A673 (cell line): ENCODE measurements around the gene AGO3. TPM values are rescaled to one million over a fixed set of nuclear protein-coding genes. Genes with fewer than 3 reads are reported as not detected.
A peak's percentile ranks its signal among the peaks of the same experiment; 100 is the strongest.

Source experiments
- BruUV-seq: library from RNA; stranded (reverse); fragments of 400-500 nt; replicated peaks from 2 replicates; lab custom pipeline; 2021; lab: Mats Ljungman, UMichigan
- CTCF ChIA-PET: fragments of 300-600 bp; sonication (Branson Sonifier 250); formaldehyde crosslinking; loops from one replicate; lab custom pipeline; 2022; ENCODE audit warnings: antibody characterized with exemption; lab: Charles Lee
- POLR2A ChIA-PET: fragments of 300-600 bp; sonication (Branson Sonifier 250); formaldehyde crosslinking; loops from one replicate; lab custom pipeline; 2022; ENCODE audit warnings: antibody characterized with exemption; ENCODE audit not compliant: low non-redundant PET; lab: Charles Lee
- DNase-seq: peaks from one replicate; pipeline ENCODE4 v3.0.0-alpha.2; 2015; ENCODE audit warnings: low spot score
- H3K27ac ChIP-seq: fragments of 200-600 bp; sonication (generic); 2 replicates; pipeline ENCODE4 v1.5.1; 2016; ENCODE audit warnings: mixed run types, low read depth, mild to moderate bottlenecking, mixed read lengths, antibody characterized with exemption, low read length; ENCODE audit not compliant: poor library complexity, severe bottlenecking
- H3K27me3 ChIP-seq: fragments of 200-600 bp; sonication (generic); replicated peaks from 2 replicates; pipeline ENCODE4 v1.6.1; 2017; ENCODE audit warnings: mixed run types, low read depth, mild to moderate bottlenecking, mixed read lengths, antibody characterized with exemption, low read length; ENCODE audit not compliant: insufficient read depth, poor library complexity
- H3K36me3 ChIP-seq: fragments of 200-600 bp; sonication (generic); 2 replicates; pipeline ENCODE4 v1.6.1; 2016; ENCODE audit warnings: mixed run types, mild to moderate bottlenecking, mixed read lengths, antibody characterized with exemption, low read length; ENCODE audit not compliant: insufficient read depth, poor library complexity, severe bottlenecking
- H3K4me1 ChIP-seq: fragments of 200-600 bp; sonication (generic); 2 replicates; pipeline ENCODE4 v1.6.1; 2017; ENCODE audit warnings: mixed run types, mild to moderate bottlenecking, mixed read lengths, antibody characterized with exemption, low read length; ENCODE audit not compliant: insufficient read depth, poor library complexity, severe bottlenecking
- H3K4me3 ChIP-seq: fragments of 200-600 bp; sonication (generic); 2 replicates; pipeline ENCODE4 v1.5.1; 2016; ENCODE audit warnings: low read depth, mixed run types, mild to moderate bottlenecking, mixed read lengths, low read length; ENCODE audit not compliant: poor library complexity, severe bottlenecking
- H3K9me3 ChIP-seq: fragments of 200-600 bp; sonication (generic); 2 replicates; pipeline ENCODE4 v1.6.1; 2016; ENCODE audit warnings: mixed run types, low read depth, mild to moderate bottlenecking, mixed read lengths, antibody characterized with exemption, low read length; ENCODE audit not compliant: poor library complexity, severe bottlenecking
- EZH2 ChIP-seq: fragments of 200-600 bp; sonication (generic); IDR thresholded peaks from 2 replicates; pipeline ENCODE4 v1.6.1; 2017; ENCODE audit warnings: borderline replicate concordance, low read depth, mild to moderate bottlenecking, mixed read lengths, antibody characterized with exemption, low read length; ENCODE audit not compliant: poor library complexity, severe bottlenecking
- intact Hi-C: fragments of 100-400 bp; cut with micrococcal nuclease; formaldehyde crosslinking; loops from one replicate; pipeline ENCODE4 v1.10.0; 2022; ENCODE audit not compliant: unreplicated experiment
- total RNA-seq: library from RNA; stranded (reverse); gene quantifications from 2 replicates; pipeline ENCODE4 v1.2.3, GENCODE V29; 2021
- TF ChIP-seq, protein P1 (sequence below): fragments of 300-800, 200-600 bp; sonication (generic); conservative IDR thresholded peaks from 2 replicates; pipeline ENCODE4 v1.5.1; 2017; ENCODE audit warnings: low read depth, mild to moderate bottlenecking, antibody characterized with exemption, low read length, moderate library complexity, mixed read lengths

AGO3 gene
- total RNA-seq, 1 experiment from 2014 or later, result 44.2 TPM

DNA sequence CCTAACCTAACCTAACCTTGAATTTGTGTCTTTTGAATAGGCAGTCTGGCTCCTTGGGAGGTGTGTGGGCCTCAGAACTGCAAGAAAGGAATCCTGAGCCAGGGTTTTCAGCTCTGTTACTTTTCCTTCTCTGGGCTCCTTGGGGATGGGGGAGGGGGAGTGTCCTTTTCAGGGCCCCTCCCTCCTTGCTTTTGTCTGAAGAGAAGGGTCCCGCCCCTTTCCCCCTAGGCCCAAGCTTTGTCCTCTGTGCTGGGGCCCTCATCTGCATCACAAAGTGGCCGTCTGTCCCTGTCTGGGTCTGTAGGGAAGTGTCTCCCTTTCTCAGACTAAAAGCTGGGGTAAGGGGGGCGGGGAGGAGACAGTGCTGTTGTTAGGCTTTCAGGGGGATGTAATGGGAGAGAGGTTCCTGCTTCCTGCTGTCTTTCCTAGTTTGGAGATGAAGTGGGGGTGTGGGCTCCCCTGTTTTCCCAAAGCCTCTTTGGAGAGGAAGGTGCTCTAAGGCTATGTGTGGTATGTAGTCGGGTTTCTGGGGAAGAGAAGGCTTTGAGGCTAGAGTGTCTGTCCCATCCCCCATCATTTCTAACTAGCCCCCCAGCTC lies 44.8 kb upstream of the AGO3 start:
- CTCF ChIA-PET, result no interaction called here
- intact Hi-C loops, result no loop called here
- no peaks in the 10 kb centered on the region for H3K9me3 ChIP-seq
- H3K27me3 ChIP-seq, result no peaks in the 10 kb centered on the region
- DNase-seq, result peak; percentile 58
- H3K4me1 ChIP-seq, result peaks cover 22% of the 10 kb centered on the region
- POLR2A ChIA-PET, result interaction anchor here (0.7 kb wide), 1 partner anchor 98 kb away, joined by 3 read pairs; no protein-coding TSS in a partner anchor
- TF ChIP-seq, protein P1, sequence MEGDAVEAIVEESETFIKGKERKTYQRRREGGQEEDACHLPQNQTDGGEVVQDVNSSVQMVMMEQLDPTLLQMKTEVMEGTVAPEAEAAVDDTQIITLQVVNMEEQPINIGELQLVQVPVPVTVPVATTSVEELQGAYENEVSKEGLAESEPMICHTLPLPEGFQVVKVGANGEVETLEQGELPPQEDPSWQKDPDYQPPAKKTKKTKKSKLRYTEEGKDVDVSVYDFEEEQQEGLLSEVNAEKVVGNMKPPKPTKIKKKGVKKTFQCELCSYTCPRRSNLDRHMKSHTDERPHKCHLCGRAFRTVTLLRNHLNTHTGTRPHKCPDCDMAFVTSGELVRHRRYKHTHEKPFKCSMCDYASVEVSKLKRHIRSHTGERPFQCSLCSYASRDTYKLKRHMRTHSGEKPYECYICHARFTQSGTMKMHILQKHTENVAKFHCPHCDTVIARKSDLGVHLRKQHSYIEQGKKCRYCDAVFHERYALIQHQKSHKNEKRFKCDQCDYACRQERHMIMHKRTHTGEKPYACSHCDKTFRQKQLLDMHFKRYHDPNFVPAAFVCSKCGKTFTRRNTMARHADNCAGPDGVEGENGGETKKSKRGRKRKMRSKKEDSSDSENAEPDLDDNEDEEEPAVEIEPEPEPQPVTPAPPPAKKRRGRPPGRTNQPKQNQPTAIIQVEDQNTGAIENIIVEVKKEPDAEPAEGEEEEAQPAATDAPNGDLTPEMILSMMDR, result no peak
- no peak for TF ChIP-seq EZH2
- peaks cover 13% of the 10 kb centered on the region for H3K36me3 ChIP-seq
- peak overlapping the region; percentile 7 for H3K4me3 ChIP-seq
- BruUV-seq, result no TSS peak
- H3K27ac ChIP-seq, result peak overlapping the region; percentile 59

DNA sequence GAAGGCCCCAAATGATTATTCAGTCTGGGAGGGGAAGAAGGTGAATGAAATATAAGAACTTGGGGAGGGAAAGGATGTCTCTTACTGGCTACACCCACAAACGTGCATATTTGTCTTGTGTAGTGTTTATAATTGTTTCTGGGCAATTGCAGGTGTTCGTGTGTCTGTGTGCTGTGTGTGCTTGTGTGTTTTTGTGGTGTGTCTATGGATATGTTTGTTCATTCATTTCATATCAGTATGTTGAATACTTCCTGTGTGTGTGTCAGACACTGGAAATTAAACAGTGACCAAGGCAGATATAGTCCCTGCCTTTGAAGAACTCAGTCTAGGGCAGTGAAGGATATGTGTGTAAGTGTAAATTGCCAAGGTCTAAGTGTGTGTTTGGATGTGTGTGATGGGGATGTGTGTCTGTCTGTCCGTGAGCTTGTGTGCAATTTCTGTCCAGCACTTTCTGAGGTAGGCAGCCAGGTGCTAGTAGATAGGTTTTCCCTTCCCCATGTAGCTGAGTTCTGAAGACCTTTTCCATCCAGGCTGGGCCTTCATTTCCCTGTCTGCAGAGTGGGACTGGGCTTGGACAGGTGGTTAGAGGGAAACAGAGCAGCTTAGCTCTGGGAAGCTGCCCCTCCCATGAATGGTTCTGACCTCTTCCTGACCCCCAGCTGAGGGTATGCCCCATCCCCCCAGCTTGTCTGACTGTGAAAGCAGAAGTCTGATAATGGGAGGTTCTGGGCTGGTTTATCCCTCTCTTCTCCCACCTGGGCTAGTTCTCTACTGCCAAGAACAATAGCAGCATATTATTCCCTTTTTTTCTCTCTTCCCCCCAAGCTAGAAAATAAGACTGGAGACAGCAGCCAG lies 44.1 kb upstream of the AGO3 start:
- intact Hi-C loops, result no loop called here
- DNase-seq, result no peak
- TF ChIP-seq, protein P1, result no peak
- no peak for TF ChIP-seq EZH2
- Histone ChIP-seq H3K4me1 (peaks cover 22% of the 10 kb centered on the region), H3K27ac (peak overlapping the region; percentile 59), H3K9me3 (no peaks in the 10 kb centered on the region), H3K4me3 (no peak overlapping the region), H3K36me3 (peaks cover 13% of the 10 kb centered on the region), H3K27me3 (no peaks in the 10 kb centered on the region)
- CTCF ChIA-PET, result no interaction called here
- POLR2A ChIA-PET, result interaction anchor here (0.7 kb wide), 1 partner anchor 97 kb away, joined by 3 read pairs; no protein-coding TSS in a partner anchor
- no TSS peak for BruUV-seq

DNA sequence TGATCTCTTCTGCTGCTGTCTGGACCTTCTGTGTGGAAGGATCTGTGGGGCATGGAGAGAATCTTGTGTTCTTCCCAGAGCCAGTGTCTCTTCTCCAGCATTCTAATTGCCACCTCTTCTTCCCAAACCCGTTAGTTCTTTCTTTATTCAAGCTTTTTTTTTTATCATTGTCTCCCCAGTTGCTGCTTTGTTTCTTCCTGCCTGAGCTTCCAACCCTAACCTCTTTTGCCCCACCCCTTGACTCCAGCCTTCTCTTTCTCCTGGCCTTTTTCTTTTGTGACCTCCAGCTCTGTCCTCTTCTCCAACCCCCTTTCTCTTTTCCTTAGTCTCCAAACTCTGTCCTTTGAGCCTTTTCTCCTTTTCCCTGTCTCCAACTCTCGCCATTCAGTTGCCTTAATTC lies 43.4 kb upstream of the AGO3 start:
- Histone ChIP-seq H3K27ac (peak overlapping the region; percentile 16), H3K36me3 (peaks cover 19% of the 10 kb centered on the region), H3K4me1 (peaks cover 22% of the 10 kb centered on the region), H3K4me3 (no peak overlapping the region), H3K27me3 (no peaks in the 10 kb centered on the region), H3K9me3 (no peaks in the 10 kb centered on the region)
- BruUV-seq, result no TSS peak
- ChIA-PET POLR2A (no interaction called here), CTCF (no interaction called here)
- DNase-seq, result no peak
- TF ChIP-seq, protein P1, result no peak
- no peak for TF ChIP-seq EZH2
- intact Hi-C loops, result no loop called here
